NCI-H128 (cell line): ENCODE results near the gene IER3.

ENCODE experiments used
- DNase-seq: peaks from one replicate; lab custom pipeline; 2025; ENCODE audit not compliant: unreplicated experiment; lab: John Stamatoyannopoulos, UW

IER3 gene

GRCh38 chr6:30709101-30709868 lies 35.1 kb downstream of the IER3 start:
- DNase-seq: no peak

GRCh38 chr6:30707281-30707850 lies 37.0 kb downstream of the IER3 start:
- DNase-seq: peak; percentile 39

GRCh38 chr6:30705620-30706019 lies 38.7 kb downstream of the IER3 start:
- DNase-seq: no peak

GRCh38 chr6:30703821-30704220 lies 40.5 kb downstream of the IER3 start:
- no peak for DNase-seq

- DNase-seq: no peak
Measured at GRCh38 chr6:30703011-30703410, 41.3 kb downstream of the IER3 start.

GRCh38 chr6:30700340-30700739 lies 44.0 kb downstream of the IER3 start:
- DNase-seq: no peak

GRCh38 chr6:30696432-30696831 lies 47.9 kb downstream of the IER3 start:
- no peak for DNase-seq
